Cardiac muscle cell (in vitro differentiated cells and primary cell): ENCODE data around the gene MIB2. TPM values are rescaled to one million over a fixed set of nuclear protein-coding genes. Genes with fewer than 3 reads are reported as not detected.

Source experiments
- DNase-seq, 2 donors: peaks; one replicate each; pipeline versions ENCODE4 v3.0.0 to v3.0.0-alpha.2; 2010 to 2017; ENCODE audit warnings: low read depth in 1 of 2, low spot score in 1 of 2
- H3K27ac ChIP-seq: fragments of 200-600 bp; sonication (generic); 2 replicates; pipeline ENCODE4 v1.5.1; 2016
- H3K27me3 ChIP-seq: fragments of 200-600 bp; sonication (generic); 2 replicates; pipeline ENCODE4 v1.6.0; 2016; ENCODE audit warnings: control low read depth
- H3K36me3 ChIP-seq: fragments of 200-600 bp; sonication (generic); 2 replicates; pipeline ENCODE4 v1.5.1; 2016; ENCODE audit warnings: control low read depth
- H3K4me1 ChIP-seq: fragments of 200-600 bp; sonication (generic); 2 replicates; pipeline ENCODE4 v1.8.1; 2017; ENCODE audit warnings: low read depth, mild to moderate bottlenecking, mixed run types
- H3K4me3 ChIP-seq: fragments of 200-600 bp; sonication (generic); 2 replicates; pipeline ENCODE4 v1.5.1; 2016; ENCODE audit warnings: mild to moderate bottlenecking
- H3K9me3 ChIP-seq: fragments of 200-600 bp; sonication (generic); 2 replicates; pipeline ENCODE4 v1.5.1; 2017; ENCODE audit warnings: low read depth, mild to moderate bottlenecking, control low read depth
- polyA plus RNA-seq: library from polyadenylated mRNA; unstranded; fragments of >200 nt; fragmentation: Nextera tagmentation; extraction: Ambion mirVana; gene quantifications from 2 replicates; pipeline ENCODE4 v1.2.1, GENCODE V29; 2016
- total RNA-seq: library from RNA; depleted of rRNA; stranded (reverse); fragments of >200 nt; gene quantifications from 2 replicates; pipeline ENCODE4 v1.2.3, GENCODE V29; 2016
- TF ChIP-seq, protein P1 (sequence below): IDR thresholded peaks from 2 replicates; pipeline ENCODE4 v1.5.1; 2012; ENCODE audit warnings: low read depth, mild to moderate bottlenecking, low read length

MIB2 gene
- total and polyA plus RNA-seq, 2 experiments from 2014 or later = 168 to 248 TPM

DNA sequence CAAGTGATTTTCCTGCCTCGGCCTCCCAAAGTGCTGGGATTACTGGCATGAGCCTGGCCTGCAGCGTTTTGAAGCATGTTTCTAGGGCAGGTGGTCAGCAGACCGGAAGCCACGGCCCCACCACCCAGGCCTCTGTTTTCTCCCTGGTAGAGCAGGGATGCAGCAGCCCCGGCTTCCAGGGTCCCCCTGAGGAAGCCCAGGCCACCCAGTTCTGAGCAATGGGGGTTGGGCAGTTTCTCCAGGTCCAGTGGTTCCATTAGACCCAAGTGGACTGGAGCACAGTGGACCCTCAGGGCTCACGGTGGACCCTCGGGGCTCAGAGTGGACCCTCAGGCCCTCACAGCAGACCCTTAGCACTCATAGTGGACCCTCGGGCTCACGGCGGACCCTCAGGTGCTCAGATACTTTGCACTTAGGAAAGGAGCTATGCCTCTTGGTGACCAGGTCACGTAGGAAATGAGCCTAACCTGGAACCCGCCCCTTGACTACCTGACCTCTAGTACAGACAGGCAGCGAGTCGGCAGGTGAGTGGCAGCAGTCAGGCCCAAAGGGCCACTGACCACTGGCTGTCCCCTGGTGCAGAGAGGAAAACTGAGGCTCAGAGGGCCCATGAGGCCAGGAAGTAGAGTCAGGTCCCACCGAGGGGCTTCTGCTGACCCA lies 10.8 kb upstream of the MIB2 start:
- Histone ChIP-seq H3K27ac (no peak overlapping the region), H3K27me3 (peaks cover 50% of the 10 kb centered on the region)
- DNase-seq = no peak

DNA sequence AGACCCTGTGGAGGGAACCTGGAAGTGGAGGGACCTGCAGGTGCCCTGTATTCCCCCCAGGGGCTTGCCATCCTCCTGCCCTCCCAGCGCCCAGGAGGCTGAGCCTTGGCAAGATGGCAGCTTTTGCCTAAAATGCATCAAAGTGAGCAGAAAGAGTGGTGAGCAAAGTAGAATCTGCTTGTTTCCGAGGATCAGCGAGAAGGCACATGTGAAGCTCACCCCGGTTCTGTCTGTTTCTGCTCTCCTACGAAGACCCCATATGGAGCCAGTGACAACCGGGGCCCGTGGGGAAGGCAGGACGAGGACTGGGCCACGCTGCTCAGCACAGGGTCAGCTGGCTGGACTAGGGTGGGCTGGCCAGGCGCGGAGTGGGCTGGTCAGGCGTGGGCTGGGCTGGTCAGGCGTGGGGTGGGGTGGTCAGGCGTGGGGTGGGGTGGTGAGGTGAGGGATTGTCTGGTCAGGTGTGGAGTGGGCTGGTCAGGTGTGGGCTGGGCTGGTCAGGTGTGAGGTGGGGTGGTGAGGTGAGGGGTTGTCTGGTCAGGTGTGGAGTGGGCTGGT lies 10.2 kb upstream of the MIB2 start:
- DNase-seq = no peak
- no peak overlapping the region for H3K27ac ChIP-seq
- TF ChIP-seq, protein P1, sequence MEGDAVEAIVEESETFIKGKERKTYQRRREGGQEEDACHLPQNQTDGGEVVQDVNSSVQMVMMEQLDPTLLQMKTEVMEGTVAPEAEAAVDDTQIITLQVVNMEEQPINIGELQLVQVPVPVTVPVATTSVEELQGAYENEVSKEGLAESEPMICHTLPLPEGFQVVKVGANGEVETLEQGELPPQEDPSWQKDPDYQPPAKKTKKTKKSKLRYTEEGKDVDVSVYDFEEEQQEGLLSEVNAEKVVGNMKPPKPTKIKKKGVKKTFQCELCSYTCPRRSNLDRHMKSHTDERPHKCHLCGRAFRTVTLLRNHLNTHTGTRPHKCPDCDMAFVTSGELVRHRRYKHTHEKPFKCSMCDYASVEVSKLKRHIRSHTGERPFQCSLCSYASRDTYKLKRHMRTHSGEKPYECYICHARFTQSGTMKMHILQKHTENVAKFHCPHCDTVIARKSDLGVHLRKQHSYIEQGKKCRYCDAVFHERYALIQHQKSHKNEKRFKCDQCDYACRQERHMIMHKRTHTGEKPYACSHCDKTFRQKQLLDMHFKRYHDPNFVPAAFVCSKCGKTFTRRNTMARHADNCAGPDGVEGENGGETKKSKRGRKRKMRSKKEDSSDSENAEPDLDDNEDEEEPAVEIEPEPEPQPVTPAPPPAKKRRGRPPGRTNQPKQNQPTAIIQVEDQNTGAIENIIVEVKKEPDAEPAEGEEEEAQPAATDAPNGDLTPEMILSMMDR = no peak

More for the DNA sequence above, 10.8 kb upstream of the MIB2 start:
- H3K4me1 ChIP-seq = peaks cover 2% of the 10 kb centered on the region
- TF ChIP-seq, protein P1 = no peak
- H3K4me3 ChIP-seq = no peak overlapping the region
- no peaks in the 10 kb centered on the region for H3K36me3 ChIP-seq
- no peaks in the 10 kb centered on the region for H3K9me3 ChIP-seq

GRCh38 chr1:1605724-1606123 lies 9.6 kb upstream of the MIB2 start:
- H3K4me3 ChIP-seq = no peak overlapping the region
- no peak for DNase-seq
- TF ChIP-seq, protein P1 = no peak
- H3K4me1 ChIP-seq = no peaks in the 10 kb centered on the region
- H3K27ac ChIP-seq = no peak overlapping the region
- peaks cover 44% of the 10 kb centered on the region for H3K27me3 ChIP-seq
- no peaks in the 10 kb centered on the region for H3K9me3 ChIP-seq
- no peaks in the 10 kb centered on the region for H3K36me3 ChIP-seq

More for the DNA sequence above, 10.2 kb upstream of the MIB2 start:
- Histone ChIP-seq H3K36me3 (no peaks in the 10 kb centered on the region), H3K9me3 (no peaks in the 10 kb centered on the region), H3K4me1 (peaks cover 2% of the 10 kb centered on the region), H3K27me3 (peaks cover 50% of the 10 kb centered on the region), H3K4me3 (no peak overlapping the region)

DNA sequence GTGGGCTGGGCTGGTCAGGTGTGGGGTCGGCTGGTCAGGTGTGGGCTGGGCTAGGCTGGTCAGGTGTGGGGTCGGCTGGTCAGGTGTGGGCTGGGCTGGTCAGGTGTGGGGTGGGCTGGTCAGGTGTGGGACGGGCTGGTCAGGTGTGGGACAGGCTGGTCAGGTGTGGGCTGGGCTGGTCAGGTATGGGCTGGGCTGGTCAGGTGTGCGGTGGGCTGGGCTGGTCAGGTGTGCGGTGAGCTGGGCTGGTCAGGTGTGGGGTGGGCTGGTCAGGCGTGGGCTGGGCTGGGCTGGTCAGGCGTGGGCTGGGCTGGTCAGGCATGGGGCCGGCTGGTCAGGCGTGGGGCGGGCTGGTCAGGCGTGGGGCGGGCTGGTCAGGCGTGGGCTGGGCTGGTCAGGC lies 9.1 kb upstream of the MIB2 start:
- Histone ChIP-seq H3K4me3 (no peak overlapping the region), H3K27me3 (peaks cover 39% of the 10 kb centered on the region), H3K36me3 (no peaks in the 10 kb centered on the region), H3K27ac (no peak overlapping the region), H3K4me1 (no peaks in the 10 kb centered on the region), H3K9me3 (no peaks in the 10 kb centered on the region)
- TF ChIP-seq, protein P1 = no peak
- DNase-seq = no peak

DNA sequence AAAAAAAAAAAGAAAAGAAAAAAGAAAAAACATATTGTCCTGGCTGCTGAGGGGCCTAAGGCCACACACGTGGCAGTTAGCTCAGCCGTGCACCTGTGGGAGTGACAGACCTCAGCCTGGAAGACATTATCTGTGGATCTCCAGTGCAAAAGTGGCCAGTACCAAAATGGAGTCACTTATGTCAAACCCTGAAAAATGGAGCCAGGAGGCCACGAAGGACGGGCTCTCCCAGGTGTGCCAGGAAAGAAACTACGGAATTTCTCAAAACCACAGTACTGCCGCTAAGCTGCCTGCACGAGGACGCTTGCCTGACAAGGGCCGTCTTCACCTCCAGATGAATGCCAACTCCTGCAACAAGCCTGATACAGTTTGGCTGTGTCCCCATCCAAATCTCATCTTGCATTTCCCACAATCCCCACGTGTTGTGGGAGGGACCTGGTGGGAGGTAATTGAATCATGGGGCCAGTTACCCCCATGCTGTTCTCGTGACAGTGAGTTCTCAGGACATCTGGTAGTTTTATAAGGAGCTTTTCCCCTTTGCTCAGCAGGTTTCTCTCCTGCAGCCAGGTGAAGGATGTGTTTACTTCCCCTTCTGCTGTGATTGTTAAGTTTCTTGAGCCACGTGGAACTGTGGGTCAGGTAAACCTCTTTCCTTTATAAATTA lies 5.3 kb upstream of the MIB2 start:
- H3K36me3 ChIP-seq = no peaks in the 10 kb centered on the region
- H3K27ac ChIP-seq = no peak overlapping the region
- H3K4me3 ChIP-seq = no peak overlapping the region
- H3K27me3 ChIP-seq = peaks cover 3% of the 10 kb centered on the region
- H3K9me3 ChIP-seq = no peaks in the 10 kb centered on the region
- H3K4me1 ChIP-seq = peaks cover 7% of the 10 kb centered on the region
- TF ChIP-seq, protein P1 = no peak
- no peak for DNase-seq
